Measurements from ENCODE around the gene DCTD.

DCTD gene

DNA sequence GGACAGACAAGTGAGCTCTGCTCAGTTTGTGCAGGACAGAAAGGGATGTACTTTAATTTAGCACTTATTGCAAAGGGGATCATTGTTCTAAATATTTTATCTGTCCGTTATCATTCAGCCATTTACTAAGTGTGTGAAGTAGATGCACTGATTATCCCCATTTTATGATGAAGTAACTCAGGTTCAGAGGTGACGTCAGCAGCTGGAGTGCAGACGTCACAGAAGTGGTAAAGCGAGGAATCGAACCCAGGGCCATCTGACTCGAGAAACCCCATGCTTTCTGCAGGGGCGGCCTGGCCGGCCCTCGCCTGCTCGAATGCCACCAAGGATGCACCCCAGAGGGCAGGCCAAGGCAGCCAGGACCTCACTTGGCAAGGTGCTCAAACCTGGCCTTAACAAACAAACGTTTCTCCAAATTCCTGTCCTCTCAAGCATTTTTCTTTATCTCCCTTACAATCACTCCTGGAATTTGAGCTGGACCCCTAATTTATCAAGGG, 75.0 kb downstream of the DCTD start:
- Histone ChIP-seq H3K9me3 (no peaks in the 10 kb centered on the region), H3K27ac (no peak overlapping the region), H3K36me3 (no peaks in the 10 kb centered on the region), H3K4me3 (no peak overlapping the region), H3K4me1 (no peaks in the 10 kb centered on the region), H3K27me3 (no peaks in the 10 kb centered on the region)
- intact Hi-C loops (cut with DNase I; ENCODE audit: low total_unique reads): no loop called here
- no peak for DNase-seq
- TF ChIP-seq, protein P1, sequence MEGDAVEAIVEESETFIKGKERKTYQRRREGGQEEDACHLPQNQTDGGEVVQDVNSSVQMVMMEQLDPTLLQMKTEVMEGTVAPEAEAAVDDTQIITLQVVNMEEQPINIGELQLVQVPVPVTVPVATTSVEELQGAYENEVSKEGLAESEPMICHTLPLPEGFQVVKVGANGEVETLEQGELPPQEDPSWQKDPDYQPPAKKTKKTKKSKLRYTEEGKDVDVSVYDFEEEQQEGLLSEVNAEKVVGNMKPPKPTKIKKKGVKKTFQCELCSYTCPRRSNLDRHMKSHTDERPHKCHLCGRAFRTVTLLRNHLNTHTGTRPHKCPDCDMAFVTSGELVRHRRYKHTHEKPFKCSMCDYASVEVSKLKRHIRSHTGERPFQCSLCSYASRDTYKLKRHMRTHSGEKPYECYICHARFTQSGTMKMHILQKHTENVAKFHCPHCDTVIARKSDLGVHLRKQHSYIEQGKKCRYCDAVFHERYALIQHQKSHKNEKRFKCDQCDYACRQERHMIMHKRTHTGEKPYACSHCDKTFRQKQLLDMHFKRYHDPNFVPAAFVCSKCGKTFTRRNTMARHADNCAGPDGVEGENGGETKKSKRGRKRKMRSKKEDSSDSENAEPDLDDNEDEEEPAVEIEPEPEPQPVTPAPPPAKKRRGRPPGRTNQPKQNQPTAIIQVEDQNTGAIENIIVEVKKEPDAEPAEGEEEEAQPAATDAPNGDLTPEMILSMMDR (IDR thresholded peaks at IDR 0.05): no peak

DNA sequence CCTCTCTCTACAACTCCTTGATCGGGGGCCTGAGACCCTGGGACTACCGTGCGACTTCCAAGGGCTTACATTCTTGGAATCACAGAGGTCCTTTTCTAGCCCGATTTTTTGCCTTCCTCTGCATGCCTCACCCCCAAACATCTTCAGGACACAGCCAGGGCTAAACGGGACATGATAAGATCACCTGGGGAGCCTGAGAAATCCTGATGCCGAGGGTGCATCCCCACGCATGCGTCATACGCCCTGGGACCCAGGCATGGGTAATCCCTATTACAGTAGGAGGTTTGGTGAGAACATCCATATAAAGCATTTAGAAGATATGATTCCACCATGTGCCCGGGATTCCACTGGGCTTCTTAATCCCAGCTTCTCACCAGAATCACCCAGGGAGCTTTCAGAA, 77.1 kb downstream of the DCTD start:
- TF ChIP-seq, protein P1 (IDR thresholded peaks at IDR 0.05): no peak
- H3K9me3 ChIP-seq: no peaks in the 10 kb centered on the region
- intact Hi-C loops (cut with DNase I; ENCODE audit: low total_unique reads): no loop called here
- peak in 1 of 2 donors; percentile 5 for DNase-seq
- H3K27ac ChIP-seq: no peak overlapping the region
- H3K27me3 ChIP-seq: peaks cover 0 to 4% of the 10 kb centered on the region in 2 donors
- no peak overlapping the region for H3K4me3 ChIP-seq
- H3K36me3 ChIP-seq: no peaks in the 10 kb centered on the region
- no peaks in the 10 kb centered on the region for H3K4me1 ChIP-seq

Measured in tibial artery (tissue), 4 donors.